B cell (primary cell): Measurements from ENCODE around the gene QPCT. TPM values are rescaled to one million over a fixed set of nuclear protein-coding genes. Genes with fewer than 3 reads are reported as not detected.
A peak's percentile ranks its signal among the peaks of the same experiment; 100 is the strongest.

Experiments used
- ATAC-seq: fragments of 200-7000 bp; cut with Tn5 transposase; one replicate; pipeline ENCODE4 v1.10.0; 2021; ENCODE audit warnings: low read depth, mild to moderate bottlenecking, moderate number of reproducible peaks, moderate library complexity
- CTCF ChIA-PET: fragments of 350-600 bp; sonication (Branson Sonifier 250); formaldehyde crosslinking; loops from one replicate; lab custom pipeline; 2021; ENCODE audit warnings: antibody characterized with exemption, inconsistent platforms; lab: Charles Lee
- POLR2A ChIA-PET: fragments of 350-600 bp; sonication (Branson Sonifier 250); formaldehyde crosslinking; loops from one replicate; lab custom pipeline; 2021; ENCODE audit warnings: antibody characterized with exemption; lab: Charles Lee
- DNase-seq: peaks from one replicate; pipeline ENCODE4 v3.0.0; 2013
- H2AFZ ChIP-seq: 2 replicates; pipeline ENCODE4 v1.6.1; 2012; ENCODE audit warnings: mild to moderate bottlenecking, low read depth, low read length; ENCODE audit not compliant: insufficient read depth, poor library complexity, severe bottlenecking
- H3K27ac ChIP-seq, 2 donors: 1 replicate in 1 of 2; 2 replicates in 1 of 2; pipeline ENCODE4 v1.5.1; 2012 to 2013; ENCODE audit warnings: low read length in 2 of 2, mild to moderate bottlenecking in 2 of 2, moderate library complexity in 1 of 2
- H3K27me3 ChIP-seq, 4 experiments: fragments of 200-600 bp in 1 of 4; sonication (generic) in 1 of 4; replicated peaks in 1 of 4; 1 replicate in 2 of 4; 2 replicates in 2 of 4; pipeline versions ENCODE4 v1.6.1 to v1.7.0; 2013 to 2016; ENCODE audit warnings: low read length in 3 of 4, mild to moderate bottlenecking in 2 of 4, mixed read lengths in 1 of 4, moderate library complexity in 1 of 4; ENCODE audit not compliant: insufficient read depth in 4 of 4, control insufficient read depth in 3 of 4; ENCODE audit errors: control extremely low read depth in 1 of 4
- H3K36me3 ChIP-seq, 2 experiments: replicated peaks in 1 of 2; 1 replicate in 1 of 2; 2 replicates in 1 of 2; pipeline versions ENCODE4 v1.6.1 to v1.7.1; 2013; ENCODE audit warnings: low read length in 1 of 2; ENCODE audit not compliant: insufficient read depth in 2 of 2, control insufficient read depth in 1 of 2; ENCODE audit errors: control extremely low read depth in 1 of 2, extremely low read depth in 1 of 2
- H3K4me1 ChIP-seq, 2 donors: fragments of 200-600 bp in 1 of 2; sonication (generic) in 1 of 2; 1 replicate in 1 of 2; 2 replicates in 1 of 2; pipeline versions ENCODE4 v1.5.1 to v1.6.1; 2013 to 2017; ENCODE audit warnings: low read length in 2 of 2; ENCODE audit not compliant: control insufficient read depth in 2 of 2, insufficient read depth in 2 of 2
- H3K4me2 ChIP-seq: replicated peaks from 2 replicates; pipeline ENCODE3; 2012; ENCODE audit warnings: mild to moderate bottlenecking, low read depth, low read length; ENCODE audit not compliant: poor library complexity, severe bottlenecking
- H3K4me3 ChIP-seq, 5 experiments: fragments of 200-600 bp in 1 of 5; sonication (generic) in 1 of 5; 1 replicate in 3 of 5; 2 replicates in 2 of 5; pipeline versions ENCODE4 v1.5.1 to v1.7.0; 2011 to 2016; ENCODE audit warnings: low read length in 4 of 5, mild to moderate bottlenecking in 4 of 5, low read depth in 2 of 5, control low read depth in 1 of 5, moderate library complexity in 1 of 5; ENCODE audit not compliant: insufficient read depth in 1 of 5; ENCODE audit errors: control extremely low read depth in 1 of 5, extremely low read depth in 1 of 5
- H3K79me2 ChIP-seq: fragments of 200-600 bp; sonication (generic); one replicate; pipeline ENCODE4 v1.6.0; 2016; ENCODE audit warnings: low read length; ENCODE audit not compliant: control insufficient read depth, insufficient read depth
- H3K9ac ChIP-seq: fragments of 200-600 bp; sonication (generic); 2 replicates; pipeline ENCODE4 v1.6.1; 2017; ENCODE audit warnings: mild to moderate bottlenecking, low read length, moderate library complexity
- H3K9me3 ChIP-seq, 3 donors: one replicate each; pipeline versions ENCODE4 v1.6.1 to v1.7.1; 2013; ENCODE audit warnings: low read length in 2 of 3; ENCODE audit not compliant: control insufficient read depth in 2 of 3, insufficient read depth in 1 of 3; ENCODE audit errors: control extremely low read depth in 1 of 3
- H4K20me1 ChIP-seq: 2 replicates; pipeline ENCODE4 v1.6.0; 2012; ENCODE audit warnings: mild to moderate bottlenecking, low read length; ENCODE audit not compliant: insufficient read depth, control insufficient read depth, poor library complexity, severe bottlenecking
- H3K27ac Mint-ChIP-seq: one replicate; pipeline ENCODE4 v1.8.0; 2021; ENCODE audit warnings: mixed read lengths
- H3K27me3 Mint-ChIP-seq: one replicate; pipeline ENCODE4 v1.8.0; 2021; ENCODE audit warnings: mixed read lengths
- H3K4me1 Mint-ChIP-seq: one replicate; pipeline ENCODE4 v1.8.0; 2021; ENCODE audit warnings: mixed read lengths
- H3K4me3 Mint-ChIP-seq: one replicate; pipeline ENCODE4 v1.8.0; 2021; ENCODE audit warnings: mixed read lengths
- H3K9me3 Mint-ChIP-seq: one replicate; pipeline ENCODE4 v1.8.0; 2022; ENCODE audit warnings: mixed read lengths; ENCODE audit not compliant: insufficient read depth
- EZH2 ChIP-seq: IDR thresholded peaks from 2 replicates; pipeline ENCODE4 v1.6.1; 2012; ENCODE audit warnings: borderline replicate concordance, low read depth, mild to moderate bottlenecking, moderate library complexity, low read length; ENCODE audit not compliant: insufficient read depth, poor library complexity, severe bottlenecking
- WGBS: methylation state at CpG from one replicate; pipeline ENCODE4 v1.1.5; 2013; ENCODE audit warnings: missing lambda C conversion rate; ENCODE audit not compliant: insufficient coverage; 5-methylcytosine and 5-hydroxymethylcytosine counted together
- intact Hi-C: fragments of 100-400 bp; cut with micrococcal nuclease; formaldehyde crosslinking; loops from one replicate; pipeline ENCODE4 v1.10.0; 2022
- polyA plus RNA-seq: library from polyadenylated mRNA; depleted of rRNA; stranded (reverse); fragments of >200 nt; gene quantifications from 2 replicates; pipeline ENCODE4 v1.2.3, GENCODE V29; 2012
- total RNA-seq, 2 donors: library from RNA; stranded (reverse); fragments of 120-200 nt in 1 of 2; gene quantifications; 1 replicate in 1 of 2; 2 replicates in 1 of 2; pipeline versions ENCODE4 v1.2.3 to v1.2.4, GENCODE V29; 2013 to 2022
- TF ChIP-seq, protein P1 (sequence below): fragments of 200-600 bp; IDR thresholded peaks from one replicate; pipeline ENCODE4 v1.8.0; 2022; ENCODE audit warnings: antibody characterized with exemption, mild to moderate bottlenecking

The QPCT gene
- total and polyA plus RNA-seq, 2 donors (not counting 1 experiment from before 2014, with no cell fraction given), result 0.48 to 2.1 TPM

DNA sequence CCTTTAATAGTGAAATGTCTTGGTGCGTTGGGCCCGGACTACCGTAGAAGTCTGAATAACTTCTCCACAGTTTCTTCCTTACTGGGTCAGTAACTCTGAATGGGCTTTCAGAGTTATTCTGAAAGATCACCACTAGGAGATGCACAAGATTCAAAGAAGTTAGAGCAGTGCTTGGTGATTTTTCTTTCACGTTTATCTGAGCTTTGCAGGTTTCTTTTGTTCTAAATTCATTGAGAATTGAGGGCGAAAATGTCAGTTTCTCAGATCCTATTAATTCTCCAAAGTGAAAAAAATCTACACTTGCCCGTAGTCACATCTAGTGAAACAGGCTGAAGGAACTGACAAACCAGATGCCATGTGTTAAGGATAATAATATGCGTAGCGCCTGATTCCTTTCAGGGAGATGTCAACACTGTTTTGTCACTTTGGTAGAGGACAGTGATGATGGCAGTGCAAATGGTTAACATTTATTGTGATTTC lies 70.1 kb downstream of the QPCT start:
- Histone ChIP-seq H3K9me3 (no peaks in the 10 kb centered on the region), H3K9ac (no peak overlapping the region), H3K27ac (no peak overlapping the region), H4K20me1 (no peaks in the 10 kb centered on the region), H3K79me2 (no peaks in the 10 kb centered on the region), H3K4me2 (no peak overlapping the region), H3K36me3 (no peaks in the 10 kb centered on the region), H2AFZ (no peak overlapping the region), H3K4me1 (no peaks in the 10 kb centered on the region), H3K4me3 (no peak overlapping the region), H3K27me3 (no peaks in the 10 kb centered on the region)
- intact Hi-C loops, result loop anchor here (1.0 to 5.0 kb wide), 5 partner anchors 18 to 463 kb away; no protein-coding TSS in a partner anchor
- ChIA-PET CTCF (interaction anchor here (0.6 to 12.0 kb wide), 46 partner anchors 9 to 1094 kb away, joined by 3 to 517 read pairs (median 4); no protein-coding TSS in a partner anchor), POLR2A (interaction anchor here (0.6 to 1.0 kb wide), 3 partner anchors 54 to 418 kb away, joined by 3 read pairs; no protein-coding TSS in a partner anchor)
- Mint-ChIP-seq H3K27ac (no peak overlapping the region), H3K9me3 (no peaks in the 10 kb centered on the region), H3K4me3 (no peak overlapping the region), H3K27me3 (no peaks in the 10 kb centered on the region), H3K4me1 (peaks cover 6% of the 10 kb centered on the region)
- ATAC-seq (peak; percentile 76), DNase-seq (peak; percentile 68)
- WGBS, result 100% methylated on average over 2 of the region's 8 CpGs
- TF ChIP-seq, protein P1, sequence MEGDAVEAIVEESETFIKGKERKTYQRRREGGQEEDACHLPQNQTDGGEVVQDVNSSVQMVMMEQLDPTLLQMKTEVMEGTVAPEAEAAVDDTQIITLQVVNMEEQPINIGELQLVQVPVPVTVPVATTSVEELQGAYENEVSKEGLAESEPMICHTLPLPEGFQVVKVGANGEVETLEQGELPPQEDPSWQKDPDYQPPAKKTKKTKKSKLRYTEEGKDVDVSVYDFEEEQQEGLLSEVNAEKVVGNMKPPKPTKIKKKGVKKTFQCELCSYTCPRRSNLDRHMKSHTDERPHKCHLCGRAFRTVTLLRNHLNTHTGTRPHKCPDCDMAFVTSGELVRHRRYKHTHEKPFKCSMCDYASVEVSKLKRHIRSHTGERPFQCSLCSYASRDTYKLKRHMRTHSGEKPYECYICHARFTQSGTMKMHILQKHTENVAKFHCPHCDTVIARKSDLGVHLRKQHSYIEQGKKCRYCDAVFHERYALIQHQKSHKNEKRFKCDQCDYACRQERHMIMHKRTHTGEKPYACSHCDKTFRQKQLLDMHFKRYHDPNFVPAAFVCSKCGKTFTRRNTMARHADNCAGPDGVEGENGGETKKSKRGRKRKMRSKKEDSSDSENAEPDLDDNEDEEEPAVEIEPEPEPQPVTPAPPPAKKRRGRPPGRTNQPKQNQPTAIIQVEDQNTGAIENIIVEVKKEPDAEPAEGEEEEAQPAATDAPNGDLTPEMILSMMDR, result peak; percentile 87
- TF ChIP-seq EZH2, result no peak

DNA sequence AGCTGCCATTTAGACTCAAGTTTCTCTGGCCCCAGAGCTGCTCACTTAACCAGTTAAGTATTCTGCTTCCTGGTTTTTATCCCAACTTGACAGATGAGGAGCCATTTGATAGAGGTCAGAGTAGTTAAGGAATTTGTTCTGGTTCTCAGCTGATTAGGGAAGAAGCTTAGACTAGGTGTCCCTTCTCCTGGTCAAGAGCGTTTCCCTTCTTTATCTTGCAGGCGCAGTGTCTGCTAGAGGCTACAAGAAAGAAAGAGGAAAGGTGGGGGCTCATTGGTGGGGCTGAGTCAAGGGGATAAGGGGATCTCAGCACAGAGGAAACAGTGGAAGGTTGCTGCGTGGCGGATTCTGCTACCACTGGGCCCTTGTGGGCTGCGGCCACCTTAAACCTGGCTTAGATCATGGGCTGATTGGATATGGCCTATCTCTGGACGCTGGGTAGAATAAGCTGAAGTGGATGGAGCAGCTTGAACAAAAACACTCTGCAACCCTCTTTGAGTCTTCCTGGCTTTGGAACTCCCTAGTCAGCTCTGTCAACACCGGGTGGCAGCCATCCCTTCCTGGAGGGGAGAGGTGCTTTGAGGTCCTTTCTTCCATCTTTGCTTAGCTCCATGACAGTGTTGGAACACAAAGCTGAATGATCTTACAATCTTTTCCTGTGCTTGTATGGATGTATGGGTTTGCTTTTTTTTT lies 70.8 kb downstream of the QPCT start:
- no peaks in the 10 kb centered on the region for H3K27me3 ChIP-seq
- DNase-seq, result no peak
- no peak overlapping the region for H3K4me2 ChIP-seq
- no peaks in the 10 kb centered on the region for H3K9me3 ChIP-seq
- ChIA-PET CTCF (interaction anchor here (0.6 to 12.0 kb wide), 49 partner anchors 10 to 687 kb away, joined by 3 to 517 read pairs (median 4); no protein-coding TSS in a partner anchor), POLR2A (interaction anchor here (0.6 to 1.0 kb wide), 2 partner anchors 417 to 481 kb away, joined by 3 to 6 read pairs; no protein-coding TSS in a partner anchor)
- Mint-ChIP-seq H3K27me3 (no peaks in the 10 kb centered on the region), H3K27ac (no peak overlapping the region), H3K4me1 (peaks cover 6% of the 10 kb centered on the region), H3K9me3 (no peaks in the 10 kb centered on the region), H3K4me3 (no peak overlapping the region)
- no peaks in the 10 kb centered on the region for H4K20me1 ChIP-seq
- H3K4me1 ChIP-seq, result no peaks in the 10 kb centered on the region
- 96% methylated on average over 5 of the region's 7 CpGs for WGBS
- no peak for ATAC-seq
- peak overlapping the region; percentile 8 for H2AFZ ChIP-seq
- TF ChIP-seq, protein P1, result no peak
- TF ChIP-seq EZH2, result no peak
- no peaks in the 10 kb centered on the region for H3K36me3 ChIP-seq
- no peak overlapping the region for H3K9ac ChIP-seq
- no peak overlapping the region for H3K4me3 ChIP-seq
- intact Hi-C loops, result no loop called here
- H3K27ac ChIP-seq, result no peak overlapping the region
- no peaks in the 10 kb centered on the region for H3K79me2 ChIP-seq
